Activated naive CD4-positive, alpha-beta T cell treated with anti-CD3 and anti-CD28 coated beads, Interleukin-2, amount 50 U/mL, for 72 hours (primary cell): Measurements from ENCODE around the gene TRIAP1. TPM values are rescaled to one million over a fixed set of nuclear protein-coding genes. Genes with fewer than 3 reads are reported as not detected.
"Not testable (repeated sequence)": the region's sequence is repeated elsewhere in the genome, so short reads cannot be mapped to it uniquely, and the experiment has no call there.

Source experiments
- ATAC-seq, 2 donors: fragments of 150-1000 bp; cut with Tn5 transposase; 2 replicates each; pipeline ENCODE4 v1.10.0; 2021; ENCODE audit warnings: mild to moderate bottlenecking in 2 of 2, moderate library complexity in 2 of 2
- DNase-seq, 2 donors: peaks; one replicate each; pipeline ENCODE4 v3.0.0; 2021 to 2022; ENCODE audit warnings: low spot score in 2 of 2
- H3K27ac Mint-ChIP-seq, 2 donors: one replicate each; pipeline ENCODE4 v1.8.0; 2022; ENCODE audit warnings: mild to moderate bottlenecking in 2 of 2, mixed read lengths in 2 of 2
- H3K36me3 Mint-ChIP-seq, 2 donors: one replicate each; pipeline ENCODE4 v1.8.0; 2022; ENCODE audit warnings: mixed read lengths in 2 of 2
- H3K9me3 Mint-ChIP-seq, 2 donors: one replicate each; pipeline ENCODE4 v1.8.0; 2022; ENCODE audit warnings: mixed read lengths in 2 of 2
- total RNA-seq, 2 donors: library from RNA; stranded (reverse); gene quantifications; one replicate each; pipeline ENCODE4 v1.2.3, GENCODE V29; 2022

The TRIAP1 gene
- total RNA-seq, 2 donors from 2014 or later, result 33.8 to 49.5 TPM

- H3K36me3 Mint-ChIP-seq, ATAC-seq, H3K9me3 Mint-ChIP-seq, DNase-seq: not testable (repeated sequence)
- H3K27ac Mint-ChIP-seq, result peak overlapping the region in 1 of 2 donors; percentile 29
These were observed 6.3 kb upstream of the TRIAP1 start for GRCh38 chr12:120452524-120452923.

DNA sequence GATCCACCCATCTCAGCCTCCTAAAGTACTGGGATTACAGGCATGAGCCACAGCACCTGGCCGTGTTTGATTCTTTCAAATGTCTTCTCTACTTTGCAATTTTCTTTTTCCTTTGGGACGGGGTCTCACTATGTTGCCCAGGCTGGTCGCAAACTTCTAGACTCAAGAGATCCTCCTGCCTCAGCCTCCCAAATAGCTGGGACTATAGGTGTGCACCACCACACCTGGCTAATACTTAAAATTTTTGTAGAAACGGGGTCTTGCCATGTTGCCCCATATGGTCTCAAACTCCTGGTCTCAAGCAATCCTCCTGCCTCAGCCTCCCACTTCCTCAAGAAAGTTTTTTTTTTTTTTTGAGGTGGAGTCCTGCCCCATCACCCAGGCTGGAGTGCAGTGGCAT is 1.8 kb upstream of the TRIAP1 start:
- peak overlapping the region; percentile 89 to 99 for H3K27ac Mint-ChIP-seq
- H3K36me3 Mint-ChIP-seq, result peaks cover 22 to 35% of the 10 kb centered on the region in 2 donors
- no peak for DNase-seq

GRCh38 chr12:120446844-120447178 is 627 bp upstream of the TRIAP1 start:
- not testable (repeated sequence) for ATAC-seq, DNase-seq, H3K9me3 Mint-ChIP-seq
- peaks cover 22 to 35% of the 10 kb centered on the region in 2 donors for H3K36me3 Mint-ChIP-seq
- H3K27ac Mint-ChIP-seq, result peak overlapping the region; percentile 89 to 99

More for the DNA sequence above, 1.8 kb upstream of the TRIAP1 start:
- H3K9me3 Mint-ChIP-seq, result no peaks in the 10 kb centered on the region
- no peak for ATAC-seq

GRCh38 chr12:120444676-120445075 is 1.5 kb downstream of the TRIAP1 start:
- peaks cover 20 to 41% of the 10 kb centered on the region in 2 donors for H3K36me3 Mint-ChIP-seq
- ATAC-seq (no peak), DNase-seq (no peak)
- H3K9me3 Mint-ChIP-seq, result no peaks in the 10 kb centered on the region
- H3K27ac Mint-ChIP-seq, result peak overlapping the region in 1 of 2 donors; percentile 99

- Mint-ChIP-seq H3K36me3 (peaks cover 9 to 16% of the 10 kb centered on the region in 2 donors), H3K9me3 (no peaks in the 10 kb centered on the region), H3K27ac (no peak overlapping the region)
- peak; percentile 30 to 47 for ATAC-seq
- peak in 1 of 2 donors; percentile 74 for DNase-seq
These were observed 6.4 kb downstream of the TRIAP1 start for GRCh38 chr12:120439646-120440247.

DNA sequence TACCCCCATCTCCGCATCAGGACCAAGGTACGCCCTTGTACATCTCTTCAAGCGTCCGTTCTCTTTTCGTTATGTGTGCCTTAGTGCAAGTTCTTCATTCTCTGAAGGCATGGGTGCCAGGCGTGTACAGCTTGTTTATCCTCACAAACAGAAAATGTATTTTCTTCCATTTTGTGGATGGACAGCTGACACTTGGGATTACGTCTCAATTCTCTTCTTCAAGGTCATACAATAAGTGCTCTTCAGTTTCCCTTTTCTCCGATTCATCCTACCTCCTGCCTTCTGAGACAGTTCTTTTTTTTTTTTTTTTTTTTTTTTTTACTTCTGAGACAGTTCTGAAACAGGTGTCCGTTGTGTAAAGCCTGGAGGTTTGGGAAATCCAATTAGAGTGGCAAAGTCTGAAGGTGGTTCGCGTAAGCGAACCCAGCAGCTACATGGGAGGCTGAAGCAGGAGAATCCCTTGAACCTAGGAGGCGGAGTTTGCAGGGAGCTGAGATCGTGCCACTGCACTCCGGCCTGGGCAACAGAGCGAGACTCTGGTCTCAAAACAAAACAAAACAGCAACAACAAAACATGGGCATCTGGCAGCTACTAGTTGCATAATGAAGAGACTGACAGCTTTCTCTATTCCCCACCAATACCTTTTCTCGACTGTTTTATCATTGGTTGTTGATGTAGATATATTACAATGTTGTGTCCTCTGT is 7.5 kb downstream of the TRIAP1 start:
- peaks cover 9 to 13% of the 10 kb centered on the region in 2 donors for H3K36me3 Mint-ChIP-seq
- no peaks in the 10 kb centered on the region for H3K9me3 Mint-ChIP-seq
- DNase-seq (no peak), ATAC-seq (no peak)
- peak overlapping the region; percentile 86 to 96 for H3K27ac Mint-ChIP-seq

DNA sequence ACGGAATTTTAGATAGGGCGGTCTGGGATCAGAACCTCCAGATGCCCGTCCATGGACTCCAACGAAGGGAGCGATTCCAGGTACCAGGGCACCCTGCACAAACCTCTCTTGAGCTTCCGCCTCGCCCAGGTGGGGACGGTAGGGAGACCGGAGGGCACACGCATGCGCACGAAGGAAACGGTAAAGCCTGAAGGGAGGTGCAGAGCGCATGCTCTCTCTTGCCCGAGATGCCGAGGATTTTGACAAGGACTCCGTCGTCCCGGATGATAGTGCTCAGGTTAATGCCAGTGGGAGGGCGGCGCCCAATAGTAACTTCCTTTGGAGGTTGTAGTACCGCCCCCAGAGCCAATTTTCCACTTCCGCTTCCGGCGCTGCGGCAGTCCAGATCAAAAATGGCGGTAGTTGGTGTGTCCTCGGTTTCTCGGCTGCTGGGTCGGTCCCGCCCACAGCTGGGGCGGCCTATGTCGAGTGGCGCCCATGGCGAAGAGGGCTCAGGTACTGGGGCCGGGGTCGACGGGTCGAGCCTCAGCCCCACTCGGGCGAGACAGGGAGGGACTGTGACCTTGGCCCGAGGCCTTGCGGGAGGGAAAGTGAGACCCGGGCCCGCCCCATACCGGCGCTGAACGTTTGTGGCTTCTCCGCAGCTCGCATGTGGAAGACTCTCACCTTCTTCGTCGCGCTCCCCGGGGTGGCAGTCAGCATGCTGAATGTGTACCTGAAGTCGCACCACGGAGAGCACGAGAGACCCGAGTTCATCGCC is 8.3 kb downstream of the TRIAP1 start, which contains the start of gene COX6A1:
COX6A1 (plus strand) TSS at position 379 of the 760 bp plus-strand sequence; CDS start at position 393, 14 bp downstream.
- peak; percentile 94 to 98 for DNase-seq
- ATAC-seq, result peak; percentile 97 to 98
- H3K9me3 Mint-ChIP-seq, result no peaks in the 10 kb centered on the region
- H3K27ac Mint-ChIP-seq, result peak within 1 kb of the TSS; percentile 86 to 96
- H3K36me3 Mint-ChIP-seq, result peaks cover 9 to 11% of the 10 kb centered on the region in 2 donors

DNA sequence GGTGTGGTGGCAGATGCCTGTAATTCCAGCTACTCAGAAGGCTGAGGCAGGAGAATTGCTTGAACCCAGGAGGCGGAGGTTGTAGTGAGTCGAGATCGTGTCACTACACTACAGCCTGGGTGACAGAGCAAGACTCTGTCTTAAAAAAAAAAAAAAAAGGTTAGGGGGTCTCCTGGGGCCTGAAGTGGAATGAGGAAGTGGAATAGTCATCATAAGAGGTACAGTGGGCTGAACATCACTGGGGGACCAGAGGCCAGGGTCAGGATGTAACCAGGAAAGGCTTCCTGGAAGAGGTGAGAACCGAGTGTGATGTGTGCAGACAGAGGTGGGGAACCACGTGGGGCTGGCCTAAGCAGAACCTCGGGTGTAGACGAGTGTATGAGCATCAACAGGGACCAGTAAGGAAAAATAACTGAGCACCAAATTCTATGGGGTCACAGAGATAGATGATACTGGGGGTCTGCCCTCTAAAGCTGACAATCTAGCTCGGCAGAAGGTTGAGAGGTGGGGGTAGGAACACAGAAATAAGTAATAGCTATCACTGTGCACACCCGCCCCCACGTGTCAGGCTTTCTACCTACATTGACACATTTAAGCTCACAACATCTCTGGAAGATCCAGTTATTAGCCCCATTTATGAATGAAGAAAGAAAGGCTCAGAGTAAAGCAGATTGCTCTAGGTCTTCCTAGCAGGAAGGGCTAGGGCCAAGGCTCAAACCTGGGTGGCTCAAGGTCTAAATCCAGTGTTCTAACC is 13.2 kb downstream of the TRIAP1 start:
- peak overlapping the region in 1 of 2 donors; percentile 10 for H3K27ac Mint-ChIP-seq
- no peaks in the 10 kb centered on the region for H3K36me3 Mint-ChIP-seq
- H3K9me3 Mint-ChIP-seq, result no peaks in the 10 kb centered on the region
- DNase-seq (no peak), ATAC-seq (no peak)

- Mint-ChIP-seq H3K36me3 (no peaks in the 10 kb centered on the region), H3K27ac (no peak overlapping the region), H3K9me3 (no peaks in the 10 kb centered on the region)
- DNase-seq (no peak), ATAC-seq (no peak)
These were observed 16.8 kb downstream of the TRIAP1 start for GRCh38 chr12:120429368-120429767.

DNA sequence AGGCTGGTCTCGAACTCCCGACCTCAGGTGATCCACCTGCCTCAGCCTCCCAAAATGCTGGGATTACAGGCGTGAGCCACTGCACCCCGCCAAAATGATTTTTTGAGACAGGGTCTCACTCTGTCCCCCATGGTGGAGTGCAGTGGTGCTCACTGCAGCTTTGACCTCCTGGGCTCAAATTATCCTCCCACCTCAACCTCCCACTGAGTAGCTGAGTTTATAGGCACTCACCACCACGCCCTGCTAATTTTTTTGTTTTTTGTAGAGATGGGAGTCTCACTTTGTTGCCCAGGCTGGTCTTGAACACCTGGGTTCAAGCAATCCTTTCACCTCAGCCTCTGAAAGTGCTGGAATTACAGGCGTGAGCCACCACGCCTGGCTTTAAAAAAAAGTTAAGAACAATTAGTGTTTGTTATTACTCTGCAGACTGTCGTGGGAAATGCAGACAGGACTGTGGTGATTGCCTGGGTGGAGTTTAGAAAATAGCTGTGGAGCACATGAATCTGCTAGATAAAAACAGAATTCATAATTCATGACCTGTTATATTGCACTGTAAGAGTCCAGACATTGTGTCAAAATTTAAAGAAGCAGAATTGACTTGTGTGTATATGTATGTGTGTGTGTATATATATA is 17.5 kb downstream of the TRIAP1 start:
- ATAC-seq (no peak), DNase-seq (no peak)
- H3K27ac Mint-ChIP-seq, result no peak overlapping the region
- no peaks in the 10 kb centered on the region for H3K36me3 Mint-ChIP-seq
- H3K9me3 Mint-ChIP-seq, result no peaks in the 10 kb centered on the region

DNA sequence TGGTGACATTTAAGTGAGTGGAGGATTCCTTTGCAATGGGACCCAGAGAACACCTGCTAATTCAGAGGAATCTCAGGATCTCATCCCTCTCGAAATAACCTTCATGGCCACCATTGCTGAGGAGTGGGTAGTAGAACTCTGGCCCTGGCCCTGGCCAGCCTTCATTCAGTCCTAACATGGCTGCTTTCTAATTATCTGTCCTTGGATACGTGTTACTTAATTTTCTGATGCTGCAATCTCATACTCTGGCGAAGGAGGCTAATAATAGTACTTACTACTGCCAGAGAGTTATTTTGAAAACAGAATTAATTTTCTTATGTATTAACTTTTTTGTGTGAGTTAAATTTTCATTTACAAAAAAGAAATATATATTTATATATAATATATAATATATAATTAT is 20.4 kb downstream of the TRIAP1 start:
- ATAC-seq (no peak), DNase-seq (no peak)
- Mint-ChIP-seq H3K36me3 (no peaks in the 10 kb centered on the region), H3K27ac (no peak overlapping the region), H3K9me3 (no peaks in the 10 kb centered on the region)

DNA sequence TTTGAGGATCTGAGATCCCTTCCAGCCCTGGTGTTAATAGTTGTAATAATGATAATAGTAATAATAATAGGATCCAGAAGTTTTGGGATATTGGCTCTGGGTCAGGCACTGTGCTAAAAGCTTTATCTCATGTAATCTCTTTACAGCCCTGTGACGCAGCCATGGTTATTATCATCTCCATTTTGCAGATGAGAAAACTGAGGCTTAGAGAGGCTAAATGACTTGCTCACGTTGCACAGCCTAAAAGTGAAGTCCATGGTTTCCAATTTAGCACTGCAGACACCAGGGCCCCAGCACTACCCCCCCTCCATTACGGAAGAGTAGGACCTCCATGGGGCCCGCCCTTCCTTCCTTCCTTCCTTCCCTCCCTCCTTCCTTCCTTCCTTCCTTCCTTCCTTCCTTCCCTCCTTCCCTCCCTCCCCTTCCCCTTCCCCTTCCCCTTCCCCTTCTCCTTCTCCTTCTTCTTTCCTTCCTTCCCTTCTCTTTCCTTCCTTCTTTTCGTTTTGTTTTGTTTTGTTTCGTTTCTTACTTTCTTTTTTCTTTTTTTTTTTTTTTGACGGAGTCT is 23.2 kb downstream of the TRIAP1 start:
- Mint-ChIP-seq H3K27ac (peak overlapping the region in 1 of 2 donors; percentile 55), H3K36me3 (no peaks in the 10 kb centered on the region), H3K9me3 (no peaks in the 10 kb centered on the region)
- DNase-seq, result no peak
- ATAC-seq, result no peak

- Mint-ChIP-seq H3K9me3 (no peaks in the 10 kb centered on the region), H3K36me3 (no peaks in the 10 kb centered on the region), H3K27ac (no peak overlapping the region)
- ATAC-seq, result no peak
- DNase-seq, result no peak
These were observed 24.5 kb downstream of the TRIAP1 start for GRCh38 chr12:120421701-120422100.

DNA sequence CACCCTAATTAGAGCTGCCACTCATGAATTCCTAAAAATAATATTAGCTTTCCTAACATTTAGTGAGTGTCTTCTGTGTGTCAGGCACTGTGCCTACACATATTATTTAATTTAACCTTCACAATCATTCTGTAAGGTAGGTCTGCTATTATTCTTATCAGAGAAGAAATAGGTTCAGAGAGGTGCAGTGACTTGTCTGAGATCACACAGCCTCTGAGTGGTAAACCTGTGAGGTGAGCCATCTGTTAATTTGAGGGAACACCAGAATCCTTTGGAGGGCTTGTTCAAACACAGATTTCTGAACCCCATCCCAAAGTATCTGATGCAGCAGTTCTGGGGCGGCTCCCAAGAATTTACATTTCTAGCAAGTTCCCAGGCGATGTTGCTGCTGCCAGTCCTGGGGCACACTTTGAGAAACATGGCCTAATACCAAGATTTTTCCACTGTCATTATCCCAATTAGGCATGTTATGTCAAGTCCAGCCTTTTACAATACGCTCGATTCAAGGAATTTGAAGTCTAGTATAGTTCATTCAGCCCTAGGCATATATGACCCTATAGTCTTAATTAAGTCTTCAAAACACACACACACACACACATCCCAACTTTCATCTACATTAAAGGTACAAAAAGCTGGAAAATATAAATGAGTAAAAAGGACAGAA is 28.1 kb downstream of the TRIAP1 start:
- Mint-ChIP-seq H3K27ac (no peak overlapping the region), H3K9me3 (no peaks in the 10 kb centered on the region), H3K36me3 (no peaks in the 10 kb centered on the region)
- ATAC-seq (no peak), DNase-seq (no peak)

DNA sequence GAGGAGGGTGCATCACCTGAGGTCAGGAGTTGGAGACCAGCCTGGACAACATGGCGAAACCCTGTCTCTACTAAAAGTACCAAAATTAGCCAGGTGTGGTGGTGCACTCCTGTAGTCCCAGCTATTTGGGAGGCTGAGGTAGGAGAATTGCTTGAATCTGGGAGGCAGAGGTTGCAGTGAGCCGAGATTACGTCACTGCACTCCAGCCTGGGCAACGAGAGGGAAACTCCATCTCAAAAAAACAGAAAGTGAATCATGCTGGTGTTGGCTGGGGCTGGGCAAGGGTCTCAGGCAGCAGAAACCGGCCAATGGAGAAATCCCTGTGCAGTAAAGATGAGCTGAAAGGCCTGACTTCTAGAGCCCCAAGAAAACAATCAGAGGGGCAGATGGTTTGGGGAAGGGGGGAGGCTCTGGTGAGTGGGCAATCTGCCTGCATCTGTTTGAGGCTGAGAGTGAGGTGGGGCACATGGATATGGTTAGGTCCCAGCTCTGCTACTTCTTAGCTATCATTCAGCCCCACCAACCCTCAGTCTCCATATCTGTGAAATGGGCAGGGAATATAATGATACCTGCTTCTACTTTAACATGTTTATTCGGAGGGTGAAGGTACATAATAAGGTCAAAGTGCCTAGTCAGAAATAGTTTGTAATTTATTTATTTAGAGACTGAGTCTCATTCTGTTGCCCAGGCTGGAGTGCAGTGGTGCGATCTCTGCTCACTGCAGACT is 29.5 kb downstream of the TRIAP1 start:
- no peaks in the 10 kb centered on the region for H3K9me3 Mint-ChIP-seq
- H3K36me3 Mint-ChIP-seq, result no peaks in the 10 kb centered on the region
- ATAC-seq (no peak), DNase-seq (no peak)
- H3K27ac Mint-ChIP-seq, result no peak overlapping the region
